HG02642 (cell line): ENCODE measurements around the gene PDPK1.
"Not testable (repeated sequence)": the region's sequence is repeated elsewhere in the genome, so short reads cannot be mapped to it uniquely, and the experiment has no call there.

Source experiments
- ATAC-seq: cut with Tn5 transposase; IDR thresholded peaks from one replicate; pipeline ENCODE4 v1.9.1; 2021; ENCODE audit warnings: mild to moderate bottlenecking; ENCODE audit not compliant: unreplicated experiment, poor library complexity

Gene PDPK1

DNA sequence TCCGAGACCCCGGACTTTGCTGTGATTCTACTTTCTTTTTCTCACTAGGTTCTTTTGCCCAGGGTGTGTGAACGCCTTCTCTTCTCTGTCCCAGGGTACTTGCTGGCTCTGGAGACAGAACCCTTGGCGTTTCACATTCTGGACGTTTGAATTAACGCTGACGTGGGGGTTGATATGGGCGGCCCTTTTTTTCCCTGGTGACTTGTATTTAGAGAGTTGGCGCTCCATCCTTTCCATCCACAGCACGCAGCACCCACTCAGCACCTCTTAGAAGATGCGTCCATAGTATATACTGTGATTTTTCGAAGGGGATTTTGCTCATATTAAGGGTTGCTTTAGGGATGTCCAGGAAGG is 66.2 kb downstream of the PDPK1 start:
- not testable (repeated sequence) for ATAC-seq

DNA sequence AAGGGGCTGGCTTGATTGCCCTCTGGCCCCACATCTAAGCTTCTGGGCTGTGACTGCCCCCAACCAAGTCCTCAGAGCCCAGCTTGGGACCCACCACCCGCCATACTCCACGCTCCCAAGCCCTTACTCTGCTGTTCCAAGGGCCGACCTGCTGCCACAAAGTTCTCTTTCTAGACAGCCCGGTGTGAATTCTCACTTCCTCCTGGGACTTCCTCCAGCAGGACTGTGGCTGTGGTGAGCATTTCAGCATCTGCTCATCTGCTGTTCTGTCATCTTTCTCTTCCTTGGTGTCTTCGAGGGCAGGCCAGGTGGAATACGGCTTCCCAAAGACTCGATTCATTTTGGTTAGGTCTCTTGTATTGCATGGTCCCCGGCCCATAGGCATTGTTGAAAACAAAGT is 69.0 kb downstream of the PDPK1 start:
- peak; percentile 45 for ATAC-seq

DNA sequence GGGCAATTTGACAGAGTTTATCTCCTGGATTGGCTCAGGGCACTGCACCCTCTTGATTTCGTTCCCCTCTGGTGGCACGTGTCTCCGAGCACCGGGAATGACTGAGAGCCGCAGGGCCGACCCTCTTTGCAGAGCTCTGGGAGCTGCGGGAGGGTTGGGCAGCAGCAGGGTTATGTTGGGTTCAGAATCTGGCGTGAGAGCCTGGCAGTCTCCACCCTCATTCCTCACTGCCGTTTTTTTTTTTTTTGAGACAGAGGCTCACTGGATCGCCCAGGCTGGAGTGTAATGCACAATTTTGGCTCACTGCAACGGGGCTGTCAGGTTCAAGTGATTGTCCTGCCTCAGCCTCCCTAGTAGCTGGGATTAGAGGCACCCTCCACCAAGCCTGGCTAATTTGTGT is 71.5 kb downstream of the PDPK1 start:
- ATAC-seq = not testable (repeated sequence)

DNA sequence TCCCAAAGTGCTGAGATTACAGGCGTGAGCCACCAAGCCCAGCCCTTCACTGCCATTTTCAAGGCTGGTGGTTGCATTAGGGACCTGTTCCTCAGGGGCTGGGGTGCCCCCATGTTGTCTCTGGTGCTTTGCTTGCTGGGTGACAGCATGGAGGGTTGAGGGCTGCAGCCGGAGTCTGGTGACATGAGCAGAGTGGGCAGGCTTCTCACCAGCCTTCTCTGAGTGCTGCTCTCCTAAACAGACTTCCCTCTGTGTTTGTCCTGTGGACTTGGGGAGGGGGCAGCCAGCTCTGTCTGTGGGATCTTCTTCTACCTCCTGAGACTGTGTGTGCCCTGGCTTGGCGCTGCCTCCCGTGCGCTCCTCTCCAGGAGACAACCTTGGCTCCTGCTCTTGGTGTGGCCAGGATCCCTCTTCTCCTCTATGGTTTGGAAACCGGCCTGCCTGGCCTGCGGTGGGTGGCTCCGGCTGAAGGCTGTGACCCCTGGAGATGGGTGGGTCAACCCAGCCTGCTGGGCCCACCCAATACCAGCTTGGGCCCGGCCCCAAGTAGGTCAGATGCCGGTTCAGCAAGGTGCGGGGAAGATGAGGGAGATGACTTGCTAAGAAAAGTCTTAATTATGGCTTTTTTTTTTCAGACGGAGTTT is 72.1 kb downstream of the PDPK1 start:
- no peak for ATAC-seq

DNA sequence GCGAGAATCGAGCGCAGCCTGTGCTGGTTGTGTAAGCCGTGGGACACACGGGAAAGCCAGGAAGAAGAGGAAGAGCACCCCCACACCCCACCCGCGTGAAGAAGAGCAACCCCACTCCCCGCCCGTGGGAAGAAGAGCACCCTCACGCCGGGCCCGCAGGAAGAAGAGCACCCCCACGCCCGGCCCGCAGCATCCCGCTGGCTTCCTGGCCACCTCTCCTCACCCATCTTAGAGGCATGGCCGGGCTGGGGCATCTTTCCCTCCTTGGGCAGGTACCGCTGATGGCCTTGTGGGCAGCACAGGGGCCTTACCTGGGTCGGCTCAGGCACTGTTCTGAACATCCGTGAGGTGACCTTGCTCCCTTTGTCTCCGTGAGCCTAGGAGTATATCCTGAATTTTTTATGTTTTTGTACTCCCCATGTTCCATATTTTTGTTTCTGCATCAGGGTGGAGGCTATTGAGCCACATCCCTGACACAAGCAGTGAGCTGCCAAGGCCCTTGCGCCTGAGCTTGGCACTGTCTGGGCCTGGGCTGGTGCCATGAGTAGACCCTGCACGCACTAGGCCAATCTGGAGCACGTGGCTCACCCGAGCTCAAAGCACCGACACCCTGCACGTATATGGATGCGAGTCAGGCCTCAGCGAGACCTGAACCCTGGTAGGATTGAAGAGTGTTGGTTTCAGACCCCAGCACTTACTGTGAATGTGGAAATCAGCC is 73.1 kb downstream of the PDPK1 start:
- ATAC-seq = no peak

DNA sequence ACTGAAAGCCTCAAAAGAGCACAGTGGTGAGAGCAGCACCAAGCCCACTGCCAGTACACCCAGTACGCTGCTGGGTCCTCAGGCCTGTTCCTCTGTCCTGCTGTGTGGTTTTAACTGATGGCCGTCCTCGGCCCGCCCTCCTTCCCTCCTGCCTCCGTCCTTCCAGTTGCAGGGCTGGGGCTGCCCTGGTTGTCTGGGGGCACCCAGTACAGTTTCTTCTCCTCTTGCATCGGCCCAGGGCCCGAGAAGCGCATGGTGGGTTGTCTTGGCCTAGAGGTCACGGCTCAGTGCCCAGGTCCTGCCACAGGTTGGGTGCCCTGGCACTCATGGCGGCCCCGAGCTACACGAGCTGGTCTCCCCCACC is 73.7 kb downstream of the PDPK1 start:
- ATAC-seq = no peak

DNA sequence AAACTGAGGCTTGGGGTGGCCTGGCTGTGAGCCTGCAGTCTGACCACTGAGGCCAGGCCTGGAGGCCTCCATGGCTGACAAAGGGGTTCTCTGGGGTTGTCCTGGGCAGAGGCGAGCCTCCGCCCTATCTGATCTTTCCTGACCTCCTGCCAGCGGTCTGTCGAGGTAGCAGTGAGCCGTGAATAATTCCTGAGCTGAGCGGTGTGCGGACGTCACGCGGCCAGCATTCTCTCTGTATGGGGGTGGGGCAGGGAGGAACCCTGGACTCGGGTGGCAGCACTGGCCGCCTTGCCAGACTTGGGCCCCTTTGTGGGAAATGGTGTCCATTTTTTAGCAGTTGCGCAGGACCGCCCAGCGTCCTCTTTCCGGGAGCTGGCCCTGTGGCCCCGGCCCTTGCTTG is 74.1 kb downstream of the PDPK1 start:
- not testable (repeated sequence) for ATAC-seq

DNA sequence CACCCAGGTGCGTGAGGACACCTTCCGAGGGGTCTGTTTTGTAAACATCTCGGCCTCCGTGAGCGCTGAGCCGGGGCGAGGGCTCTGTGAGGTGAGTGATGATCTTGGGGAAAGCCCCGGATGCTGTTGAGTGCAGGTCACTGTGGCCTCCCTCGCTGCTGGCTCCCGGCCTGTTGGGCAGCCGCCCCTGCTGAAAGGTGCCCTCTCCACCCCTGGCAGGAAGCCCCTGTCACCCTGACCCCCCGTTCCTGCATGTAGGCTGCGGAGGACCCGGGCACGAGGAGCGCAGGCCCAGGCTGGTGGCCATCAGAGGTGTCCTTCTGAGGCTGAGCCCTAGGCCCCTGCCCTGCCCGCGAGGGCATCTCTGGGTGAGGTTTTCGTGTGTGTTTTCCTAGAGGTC is 75.4 kb downstream of the PDPK1 start:
- ATAC-seq = not testable (repeated sequence)

DNA sequence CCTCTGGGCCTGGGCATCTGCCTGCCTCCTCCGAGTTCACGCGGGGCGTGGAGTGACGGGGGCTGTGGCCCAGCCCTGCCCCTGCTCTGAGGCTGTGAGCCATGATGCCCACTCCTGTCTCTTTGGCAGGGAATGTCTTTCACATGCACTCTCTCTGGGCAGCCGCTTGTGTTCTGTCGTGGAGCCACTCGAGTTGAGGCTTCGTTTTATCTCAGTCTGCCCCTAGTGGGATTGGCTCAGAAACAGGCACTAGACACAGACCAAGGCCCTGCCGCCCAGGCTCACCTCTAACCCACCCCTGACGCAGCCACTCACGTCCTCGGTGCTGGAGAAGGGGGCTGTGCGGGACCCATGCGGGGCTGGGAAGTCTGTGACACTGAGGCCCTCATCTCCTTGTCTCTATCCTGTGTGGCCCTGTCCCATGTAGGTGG is 77.0 kb downstream of the PDPK1 start:
- no peak for ATAC-seq

- ATAC-seq = not testable (repeated sequence)
Measured at GRCh38 chr16:2618964-2619363, 81.1 kb downstream of the PDPK1 start.

DNA sequence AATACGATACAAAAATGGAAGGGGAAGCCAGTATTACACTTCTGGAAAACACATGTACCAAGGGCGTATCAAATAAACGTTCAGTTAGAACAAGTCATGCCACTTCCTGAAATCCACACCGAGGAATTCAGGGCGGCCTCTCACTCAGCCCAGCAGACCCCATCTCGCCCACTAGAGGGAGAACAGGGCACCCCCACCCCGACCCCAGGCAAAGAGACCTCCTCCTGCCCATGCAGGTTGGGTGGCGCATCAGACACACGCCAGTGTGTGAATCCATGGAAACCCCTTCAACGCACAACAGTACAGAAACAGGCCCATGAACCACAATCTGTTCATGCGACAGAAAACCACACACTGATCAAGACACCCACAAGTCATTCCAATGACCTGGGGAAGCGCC is 81.8 kb downstream of the PDPK1 start:
- ATAC-seq = not testable (repeated sequence)

GRCh38 chr16:2620870-2621269 is 83.0 kb downstream of the PDPK1 start:
- ATAC-seq = not testable (repeated sequence)

- ATAC-seq = not testable (repeated sequence)
Measured at GRCh38 chr16:2621395-2621794, 83.6 kb downstream of the PDPK1 start.

- not testable (repeated sequence) for ATAC-seq
Measured at GRCh38 chr16:2627075-2627474, 89.3 kb downstream of the PDPK1 start.

- not testable (repeated sequence) for ATAC-seq
Measured at GRCh38 chr16:2631203-2631602, 93.4 kb downstream of the PDPK1 start.

DNA sequence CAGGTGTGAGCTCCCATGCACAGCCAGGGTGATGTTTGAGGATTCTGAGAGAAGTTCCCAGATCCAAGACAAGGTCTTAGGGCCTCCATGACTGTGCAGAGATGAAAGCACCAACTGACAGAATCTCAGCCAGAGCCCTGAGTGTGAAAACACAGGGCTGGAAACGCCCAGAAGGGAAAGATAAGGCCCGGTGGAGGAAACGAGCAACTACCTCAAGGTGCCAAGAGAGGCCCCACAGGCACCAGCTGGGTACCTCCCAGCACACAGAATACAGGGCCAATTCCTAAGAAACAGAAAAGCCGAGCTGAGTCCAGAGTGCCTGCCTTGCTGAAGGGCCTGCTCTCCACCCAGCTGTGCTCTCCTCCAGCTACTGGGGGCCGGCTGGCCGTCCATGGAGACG is 94.5 kb downstream of the PDPK1 start:
- ATAC-seq = not testable (repeated sequence)

DNA sequence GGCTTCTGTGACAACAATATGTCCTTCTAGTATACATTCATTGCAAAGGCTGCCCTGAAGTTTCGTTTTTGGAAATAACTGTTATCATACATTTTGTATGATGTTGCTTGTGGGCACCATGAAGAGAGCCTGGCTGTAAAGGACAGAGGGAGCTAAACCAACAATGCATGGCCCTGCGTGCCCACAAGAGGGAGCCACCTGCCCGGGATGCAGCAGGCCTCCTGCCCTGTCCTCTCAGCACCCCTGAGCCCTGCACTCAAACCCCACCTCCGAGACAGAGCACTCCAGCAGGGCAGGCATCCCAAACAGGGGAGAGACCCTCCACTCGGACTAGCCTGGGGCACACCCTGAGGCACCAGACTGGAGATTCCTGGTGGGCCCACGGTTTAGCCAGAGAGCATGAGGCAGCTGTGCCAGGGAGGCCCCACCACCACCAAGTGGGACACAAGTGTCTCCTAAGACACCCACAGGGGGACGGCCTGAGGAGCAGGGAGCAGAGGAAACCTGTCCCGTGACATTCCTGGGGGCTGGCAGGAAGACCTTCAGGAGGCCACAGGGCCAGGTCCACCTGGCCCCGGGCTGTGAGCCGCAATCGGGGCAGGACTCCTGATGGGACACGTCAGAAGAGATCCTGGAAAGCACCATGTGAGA is 101.4 kb downstream of the PDPK1 start:
- ATAC-seq = peak; percentile 45

DNA sequence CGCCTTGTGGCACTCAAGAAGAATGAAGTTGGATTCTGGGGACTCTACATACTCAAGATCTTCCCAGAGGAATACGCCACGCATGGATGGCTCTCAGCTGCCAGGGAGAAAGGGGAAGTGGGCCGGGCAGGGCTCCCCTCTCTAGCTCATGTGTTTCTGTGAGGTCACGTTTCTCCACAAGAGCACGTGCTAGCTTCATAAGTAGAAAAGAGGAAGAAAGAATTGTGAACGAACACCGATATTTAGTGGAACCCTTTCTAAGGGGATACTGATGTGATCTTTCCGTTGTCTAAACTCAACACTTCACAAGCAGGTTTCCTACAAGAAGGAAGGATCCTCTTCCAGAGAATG is 101.9 kb downstream of the PDPK1 start:
- peak; percentile 34 for ATAC-seq

DNA sequence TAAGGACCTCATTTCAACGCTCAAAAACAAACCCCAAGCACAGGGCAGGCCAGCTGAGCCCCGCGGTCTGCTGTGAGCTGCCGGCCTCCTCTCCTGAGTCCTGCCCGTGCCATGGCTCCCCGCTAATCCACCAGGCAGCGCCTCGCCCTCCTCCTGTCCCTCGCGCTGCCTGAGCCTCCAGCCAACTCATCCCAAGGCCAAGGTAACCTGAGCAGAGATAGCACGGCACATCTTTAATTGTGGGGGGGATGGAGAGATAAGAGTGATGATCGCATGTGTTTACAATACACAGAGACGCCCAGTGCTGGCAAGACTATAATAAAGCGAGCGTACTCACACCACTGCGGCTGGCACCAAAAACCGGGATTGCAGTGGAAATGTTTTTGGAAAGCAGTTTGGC is 104.7 kb downstream of the PDPK1 start:
- ATAC-seq = not testable (repeated sequence)

GRCh38 chr16:2644754-2645453 is 107.1 kb downstream of the PDPK1 start:
- ATAC-seq = not testable (repeated sequence)

DNA sequence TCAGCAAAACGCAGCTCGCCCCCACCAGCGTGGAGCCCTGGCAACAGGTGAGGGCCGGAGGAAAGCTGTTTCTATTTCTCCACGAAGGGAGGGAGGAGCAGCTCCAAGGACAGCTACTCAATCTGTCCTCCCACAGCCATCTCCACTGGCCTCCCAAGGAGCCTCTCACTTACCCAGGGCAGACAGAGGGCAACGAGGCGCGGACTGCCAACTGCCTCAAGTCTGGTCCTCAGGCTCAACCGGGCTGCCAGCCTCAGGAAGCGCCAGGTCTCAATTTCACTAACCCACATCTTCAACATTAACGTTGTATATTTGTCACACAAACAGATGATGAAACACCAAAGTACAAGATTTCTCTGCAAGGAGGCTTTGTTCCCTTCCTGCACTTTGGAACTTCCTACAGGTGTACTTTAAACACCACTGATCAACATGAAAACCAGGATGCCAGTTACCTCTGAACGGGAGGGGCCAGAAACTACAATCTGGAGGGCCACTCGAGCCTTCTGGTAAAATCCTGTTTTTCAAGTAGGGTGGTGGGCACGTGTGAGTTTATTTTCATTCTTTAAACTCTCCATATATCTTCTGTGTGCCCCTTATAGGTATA is 113.5 kb downstream of the PDPK1 start:
- ATAC-seq = not testable (repeated sequence)
